Mucosa of stomach (tissue), 1 donor: Measurements from ENCODE around the gene CYP19A1.
A peak's percentile ranks its signal among the peaks of the same experiment; 100 is the strongest.
"Not testable (repeated sequence)": the region's sequence is repeated elsewhere in the genome, so short reads cannot be mapped to it uniquely, and the experiment has no call there.

Source experiments
- H3K27me3 ChIP-seq: one replicate; pipeline ENCODE4 v1.7.0; 2013; ENCODE audit warnings: mild to moderate bottlenecking, low read length; ENCODE audit not compliant: control insufficient read depth, insufficient read depth
- H3K36me3 ChIP-seq: one replicate; pipeline ENCODE4 v1.7.0; 2013; ENCODE audit warnings: low read length; ENCODE audit not compliant: control insufficient read depth, insufficient read depth
- H3K4me1 ChIP-seq: one replicate; pipeline ENCODE4 v1.7.0; 2013; ENCODE audit warnings: mild to moderate bottlenecking, low read length; ENCODE audit not compliant: control insufficient read depth, insufficient read depth
- H3K4me3 ChIP-seq: one replicate; pipeline ENCODE4 v1.7.0; 2013; ENCODE audit warnings: low read length
- H3K9ac ChIP-seq: one replicate; pipeline ENCODE4 v1.7.0; 2013; ENCODE audit warnings: mild to moderate bottlenecking, low read length, moderate library complexity
- H3K9me3 ChIP-seq: one replicate; pipeline ENCODE4 v1.7.0; 2013; ENCODE audit warnings: mild to moderate bottlenecking, low read length, moderate library complexity; ENCODE audit not compliant: control insufficient read depth
- donor health status: Pancreatic carcinoma.

Gene CYP19A1

GRCh38 chr15:51282241-51282640 is 56.2 kb downstream of the CYP19A1 start:
- not testable (repeated sequence) for H3K9ac ChIP-seq

GRCh38 chr15:51281368-51281967 is 56.9 kb downstream of the CYP19A1 start:
- H3K36me3 ChIP-seq = no peaks in the 10 kb centered on the region

More at GRCh38 chr15:51282241-51282640, 56.2 kb downstream of the CYP19A1 start:
- H3K4me3 ChIP-seq, H3K27me3 ChIP-seq, H3K9me3 ChIP-seq, H3K36me3 ChIP-seq: not testable (repeated sequence)
- peaks cover 14% of the 10 kb centered on the region for H3K4me1 ChIP-seq

GRCh38 chr15:51280838-51281237 is 57.6 kb downstream of the CYP19A1 start:
- H3K4me1 ChIP-seq = peaks cover 12% of the 10 kb centered on the region
- H3K9ac ChIP-seq = no peak overlapping the region
- H3K36me3 ChIP-seq = no peaks in the 10 kb centered on the region
- H3K27me3 ChIP-seq = no peaks in the 10 kb centered on the region
- no peak overlapping the region for H3K4me3 ChIP-seq
- no peaks in the 10 kb centered on the region for H3K9me3 ChIP-seq

More at GRCh38 chr15:51281368-51281967, 56.9 kb downstream of the CYP19A1 start:
- H3K9ac ChIP-seq = no peak overlapping the region
- H3K4me1 ChIP-seq = peaks cover 12% of the 10 kb centered on the region
- H3K9me3 ChIP-seq = no peaks in the 10 kb centered on the region
- H3K4me3 ChIP-seq = no peak overlapping the region
- H3K27me3 ChIP-seq = no peaks in the 10 kb centered on the region

GRCh38 chr15:51279391-51279790 is 59.0 kb downstream of the CYP19A1 start:
- Histone ChIP-seq H3K36me3 (no peaks in the 10 kb centered on the region), H3K27me3 (peaks cover 5% of the 10 kb centered on the region), H3K9me3 (no peaks in the 10 kb centered on the region)

GRCh38 chr15:51277101-51277500 is 61.3 kb downstream of the CYP19A1 start:
- H3K9me3 ChIP-seq = no peaks in the 10 kb centered on the region
- H3K4me1 ChIP-seq = peaks cover 6% of the 10 kb centered on the region
- no peaks in the 10 kb centered on the region for H3K36me3 ChIP-seq
- no peak overlapping the region for H3K9ac ChIP-seq
- H3K27me3 ChIP-seq = peaks cover 5% of the 10 kb centered on the region
- no peak overlapping the region for H3K4me3 ChIP-seq

More at GRCh38 chr15:51279391-51279790, 59.0 kb downstream of the CYP19A1 start:
- Histone ChIP-seq H3K4me1 (peaks cover 12% of the 10 kb centered on the region), H3K4me3 (no peak overlapping the region), H3K9ac (no peak overlapping the region)

GRCh38 chr15:51274956-51275355 is 63.4 kb downstream of the CYP19A1 start:
- Histone ChIP-seq H3K36me3 (no peaks in the 10 kb centered on the region), H3K9ac (no peak overlapping the region), H3K4me1 (no peaks in the 10 kb centered on the region), H3K4me3 (no peak overlapping the region), H3K27me3 (peaks cover 5% of the 10 kb centered on the region), H3K9me3 (no peaks in the 10 kb centered on the region)

- Histone ChIP-seq H3K9ac (no peak overlapping the region), H3K4me3 (no peak overlapping the region), H3K9me3 (no peaks in the 10 kb centered on the region), H3K4me1 (peaks cover 16% of the 10 kb centered on the region), H3K27me3 (peaks cover 27% of the 10 kb centered on the region), H3K36me3 (no peaks in the 10 kb centered on the region)
Observed at GRCh38 chr15:51270706-51271105, 67.7 kb downstream of the CYP19A1 start.

GRCh38 chr15:51269496-51269895 is 68.9 kb downstream of the CYP19A1 start:
- no peaks in the 10 kb centered on the region for H3K9me3 ChIP-seq
- no peak overlapping the region for H3K9ac ChIP-seq
- peaks cover 25% of the 10 kb centered on the region for H3K27me3 ChIP-seq
- H3K4me1 ChIP-seq = peaks cover 16% of the 10 kb centered on the region
- no peaks in the 10 kb centered on the region for H3K36me3 ChIP-seq
- no peak overlapping the region for H3K4me3 ChIP-seq

- H3K27me3 ChIP-seq = peaks cover 25% of the 10 kb centered on the region
- H3K4me3 ChIP-seq = peak overlapping the region; percentile 14
- no peak overlapping the region for H3K9ac ChIP-seq
- no peaks in the 10 kb centered on the region for H3K36me3 ChIP-seq
- H3K4me1 ChIP-seq = peaks cover 16% of the 10 kb centered on the region
- H3K9me3 ChIP-seq = no peaks in the 10 kb centered on the region
Observed at GRCh38 chr15:51267703-51268083, 70.7 kb downstream of the CYP19A1 start.

GRCh38 chr15:51267051-51267702 is 71.2 kb downstream of the CYP19A1 start:
- H3K4me3 ChIP-seq = peak overlapping the region; percentile 14
- no peaks in the 10 kb centered on the region for H3K9me3 ChIP-seq
- peaks cover 16% of the 10 kb centered on the region for H3K4me1 ChIP-seq
- no peaks in the 10 kb centered on the region for H3K36me3 ChIP-seq
- peaks cover 25% of the 10 kb centered on the region for H3K27me3 ChIP-seq
- peak overlapping the region; percentile 33 for H3K9ac ChIP-seq

GRCh38 chr15:51266656-51267050 is 71.7 kb downstream of the CYP19A1 start:
- H3K9ac ChIP-seq = peak overlapping the region; percentile 33
- H3K9me3 ChIP-seq = no peaks in the 10 kb centered on the region
- H3K36me3 ChIP-seq = no peaks in the 10 kb centered on the region
- H3K4me1 ChIP-seq = peaks cover 16% of the 10 kb centered on the region
- no peak overlapping the region for H3K4me3 ChIP-seq
- H3K27me3 ChIP-seq = peaks cover 25% of the 10 kb centered on the region

GRCh38 chr15:51265037-51265555 is 73.3 kb downstream of the CYP19A1 start:
- Histone ChIP-seq H3K36me3 (no peaks in the 10 kb centered on the region), H3K4me1 (peaks cover 16% of the 10 kb centered on the region), H3K4me3 (no peak overlapping the region), H3K9ac (no peak overlapping the region), H3K9me3 (no peaks in the 10 kb centered on the region), H3K27me3 (peaks cover 25% of the 10 kb centered on the region)
